H1 (cell line): ENCODE data around the gene RGL1. TPM values are rescaled to one million over a fixed set of nuclear protein-coding genes. Genes with fewer than 3 reads are reported as not detected.

Source experiments
- CTCF ChIA-PET: fragments of 300-600 bp; sonication (Branson Sonifier 250); formaldehyde crosslinking; loops from one replicate; lab custom pipeline; 2021; ENCODE audit not compliant: partially characterized antibody; lab: Charles Lee
- POLR2A ChIA-PET: fragments of 300-600 bp; sonication (Branson Sonifier 250); formaldehyde crosslinking; loops from one replicate; lab custom pipeline; 2021; ENCODE audit warnings: inconsistent platforms; ENCODE audit not compliant: partially characterized antibody; lab: Charles Lee
- DNase-seq, 2 experiments: peaks; one replicate each; pipeline versions ENCODE4 v3.0.0 to v3.0.0-alpha.2; 2010 to 2022; ENCODE audit warnings: low spot score in 2 of 2, low read depth in 1 of 2, mixed read lengths in 1 of 2
- FAIRE-seq: peaks from 2 replicates; lab custom pipeline; 2011; peaks lifted over from hg19 to GRCh38; lab: Jason Lieb, UNC
- H2AFZ ChIP-seq: 2 replicates; pipeline ENCODE4 v1.8.1; 2012; ENCODE audit warnings: low read length, inconsistent platforms
- H2AK5ac ChIP-seq: 2 replicates; pipeline ENCODE4 v1.6.1; 2013; ENCODE audit warnings: low read depth, low read length
- H2BK120ac ChIP-seq: replicated peaks from 2 replicates; pipeline ENCODE3; 2013; ENCODE audit warnings: low read depth, low read length, inconsistent platforms
- H2BK12ac ChIP-seq: 2 replicates; pipeline ENCODE4 v1.6.1; 2013; ENCODE audit warnings: low read depth, low read length
- H2BK15ac ChIP-seq: 2 replicates; pipeline ENCODE4 v1.6.1; 2013; ENCODE audit warnings: low read length
- H2BK20ac ChIP-seq: 2 replicates; pipeline ENCODE4 v1.6.1; 2013; ENCODE audit warnings: low read length
- H2BK5ac ChIP-seq: 2 replicates; pipeline ENCODE4 v1.6.1; 2013; ENCODE audit warnings: low read depth, low read length
- H3K14ac ChIP-seq: 2 replicates; pipeline ENCODE4 v1.6.1; 2013; ENCODE audit warnings: inconsistent platforms; ENCODE audit not compliant: insufficient read length
- H3K18ac ChIP-seq: 2 replicates; pipeline ENCODE4 v1.6.1; 2013; ENCODE audit warnings: low read length; ENCODE audit errors: extremely low read depth
- H3K23ac ChIP-seq: 2 replicates; pipeline ENCODE4 v1.6.1; 2013; ENCODE audit warnings: inconsistent platforms; ENCODE audit not compliant: insufficient read length
- H3K23me2 ChIP-seq: 2 replicates; pipeline ENCODE4 v1.6.1; 2013; ENCODE audit warnings: low read depth, low read length
- H3K27ac ChIP-seq: 2 replicates; pipeline ENCODE4 v1.6.1; 2011; ENCODE audit warnings: low read depth, low read length, inconsistent platforms
- H3K27me3 ChIP-seq, 4 experiments: replicated peaks in 1 of 4; 1 replicate in 1 of 4; 2 replicates in 3 of 4; pipeline versions ENCODE4 v1.6.1 to v1.8.1; 2011 to 2013; ENCODE audit warnings: low read length in 3 of 4, mild to moderate bottlenecking in 3 of 4, inconsistent platforms in 2 of 4, mixed read lengths in 2 of 4, moderate library complexity in 1 of 4; ENCODE audit not compliant: control insufficient read depth in 3 of 4, insufficient read depth in 3 of 4; ENCODE audit errors: extremely low read depth in 1 of 4
- H3K36me3 ChIP-seq, 4 experiments: 2 replicates each; pipeline versions ENCODE4 v1.6.1 to v1.8.1; 2011 to 2013; ENCODE audit warnings: mild to moderate bottlenecking in 4 of 4, low read length in 3 of 4, moderate library complexity in 2 of 4, control low read depth in 1 of 4, inconsistent platforms in 1 of 4; ENCODE audit not compliant: insufficient read depth in 4 of 4, control insufficient read depth in 2 of 4
- H3K4ac ChIP-seq: replicated peaks from 2 replicates; pipeline ENCODE3; 2013; ENCODE audit warnings: low read length, low read depth, mixed read lengths, inconsistent platforms; ENCODE audit not compliant: insufficient read length
- H3K4me1 ChIP-seq, 4 experiments: replicated peaks in 1 of 4; 1 replicate in 1 of 4; 2 replicates in 3 of 4; pipeline versions ENCODE4 v1.6.1 to v1.8.1; 2011 to 2013; ENCODE audit warnings: low read length in 3 of 4, inconsistent platforms in 2 of 4, mixed read lengths in 1 of 4; ENCODE audit not compliant: insufficient read depth in 4 of 4, control insufficient read depth in 3 of 4
- H3K4me2 ChIP-seq, 2 experiments: 2 replicates each; pipeline versions ENCODE4 v1.6.1 to v1.8.1; 2011 to 2013; ENCODE audit warnings: low read depth in 2 of 2, low read length in 2 of 2, control low read depth in 1 of 2, inconsistent platforms in 1 of 2, mild to moderate bottlenecking in 1 of 2; ENCODE audit not compliant: insufficient read depth in 1 of 2
- H3K4me3 ChIP-seq, 4 experiments: fragments of 200-600, 300-600 bp in 1 of 4; sonication (generic), shearing (Covaris generic), sonication (Bioruptor Twin) in 1 of 4; 2 replicates each; pipeline versions ENCODE4 v1.5.1 to v1.8.1; 2011 to 2016; ENCODE audit warnings: low read length in 4 of 4, low read depth in 3 of 4, control low read depth in 2 of 4, inconsistent platforms in 2 of 4, mild to moderate bottlenecking in 2 of 4, mixed read lengths in 1 of 4, moderate library complexity in 1 of 4; ENCODE audit not compliant: insufficient read depth in 2 of 4; ENCODE audit errors: extremely low read depth in 1 of 4
- H3K56ac ChIP-seq: replicated peaks from 2 replicates; pipeline ENCODE3; 2013; ENCODE audit warnings: low read depth, mild to moderate bottlenecking, mixed read lengths, low read length, inconsistent platforms; ENCODE audit not compliant: insufficient read length
- H3K79me1 ChIP-seq: 2 replicates; pipeline ENCODE4 v1.6.1; 2013; ENCODE audit warnings: low read depth, low read length, control low read depth
- H3K79me2 ChIP-seq, 2 experiments: 2 replicates each; pipeline versions ENCODE4 v1.6.1 to v1.8.1; 2012 to 2013; ENCODE audit warnings: low read length in 2 of 2, mild to moderate bottlenecking in 2 of 2, inconsistent platforms in 1 of 2; ENCODE audit not compliant: insufficient read depth in 2 of 2, control insufficient read depth in 1 of 2
- H3K9ac ChIP-seq, 4 experiments: replicated peaks in 1 of 4; 1 replicate in 1 of 4; 2 replicates in 3 of 4; pipeline versions ENCODE4 v1.6.1 to v1.8.1; 2011 to 2013; ENCODE audit warnings: low read depth in 3 of 4, low read length in 3 of 4, control low read depth in 2 of 4, mild to moderate bottlenecking in 2 of 4, moderate library complexity in 2 of 4, inconsistent platforms in 1 of 4; ENCODE audit errors: extremely low read depth in 1 of 4
- H3K9me3 ChIP-seq, 2 experiments: 2 replicates each; pipeline versions ENCODE4 v1.6.1 to v1.8.1; 2012 to 2013; ENCODE audit warnings: mild to moderate bottlenecking in 2 of 2, moderate library complexity in 2 of 2, control low read depth in 1 of 2, inconsistent platforms in 1 of 2, low read depth in 1 of 2, low read length in 1 of 2, mixed read lengths in 1 of 2; ENCODE audit not compliant: insufficient read depth in 2 of 2
- H4K20me1 ChIP-seq, 2 experiments: replicated peaks in 1 of 2; 2 replicates each; pipeline versions ENCODE3 to v1.8.1; 2011 to 2013; ENCODE audit warnings: inconsistent platforms in 2 of 2, low read length in 2 of 2, mild to moderate bottlenecking in 1 of 2; ENCODE audit not compliant: insufficient read depth in 2 of 2, control insufficient read depth in 1 of 2
- H4K5ac ChIP-seq: 2 replicates; pipeline ENCODE4 v1.6.1; 2013; ENCODE audit warnings: low read length, low read depth, mixed read lengths, inconsistent platforms; ENCODE audit not compliant: insufficient read length
- H4K8ac ChIP-seq: 2 replicates; pipeline ENCODE4 v1.8.0; 2013; ENCODE audit warnings: mild to moderate bottlenecking, moderate library complexity, low read length, inconsistent platforms; ENCODE audit not compliant: insufficient read depth; ENCODE audit errors: extremely low read depth
- H4K91ac ChIP-seq: replicated peaks from 2 replicates; pipeline ENCODE3; 2013; ENCODE audit warnings: low read length, mixed read lengths, inconsistent platforms; ENCODE audit not compliant: insufficient read length
- CBX8 ChIP-seq: fragments of 300-800, 300-1000 bp; sonication (generic); IDR thresholded peaks from 2 replicates; pipeline ENCODE4 v1.7.1; 2016; ENCODE audit warnings: low read depth, low read length, borderline replicate concordance
- CHD1 ChIP-seq: IDR thresholded peaks from 2 replicates; pipeline ENCODE4 v1.6.1; 2012; ENCODE audit warnings: low read depth, low read length, improper control_type of control experiment
- CREB1 ChIP-seq: IDR thresholded peaks from 2 replicates; pipeline ENCODE4 v1.6.1; 2012; ENCODE audit warnings: inconsistent platforms
- EGR1 ChIP-seq: IDR thresholded peaks from 2 replicates; pipeline ENCODE4 v1.6.1; 2011; ENCODE audit warnings: low read depth, low read length, borderline replicate concordance
- GTF2F1 ChIP-seq: IDR thresholded peaks from 2 replicates; pipeline ENCODE4 v1.6.1; 2012; ENCODE audit warnings: low read depth, low read length, improper control_type of control experiment, borderline replicate concordance
- JUND ChIP-seq: IDR thresholded peaks from 2 replicates; pipeline ENCODE4 v1.6.1; 2011; ENCODE audit warnings: mild to moderate bottlenecking, improper control_type of control experiment, low read length
- MAX ChIP-seq: IDR thresholded peaks from 2 replicates; pipeline ENCODE4 v1.6.1; 2012; ENCODE audit warnings: inconsistent platforms
- NRF1 ChIP-seq: IDR thresholded peaks from 2 replicates; pipeline ENCODE4 v1.6.1; 2011; ENCODE audit warnings: mild to moderate bottlenecking, low read depth, low read length, improper control_type of control experiment
- SRF ChIP-seq: IDR thresholded peaks from 2 replicates; pipeline ENCODE4 v1.6.1; 2011; ENCODE audit warnings: mild to moderate bottlenecking, low read depth, low read length, moderate library complexity
- TAF1 ChIP-seq: IDR thresholded peaks from 2 replicates; pipeline ENCODE4 v1.6.1; 2011; ENCODE audit warnings: mild to moderate bottlenecking, low read depth, low read length
- TEAD4 ChIP-seq: IDR thresholded peaks from 2 replicates; pipeline ENCODE4 v1.6.1; 2012; ENCODE audit warnings: low read depth, low read length, inconsistent platforms, mixed read lengths
- YY1 ChIP-seq: IDR thresholded peaks from 2 replicates; pipeline ENCODE4 v1.6.1; 2011; ENCODE audit warnings: low read depth, mild to moderate bottlenecking, low read length
- ZNF274 ChIP-seq: IDR thresholded peaks from 2 replicates; pipeline ENCODE4 v1.7.0; 2012; ENCODE audit warnings: low read length, borderline replicate concordance; ENCODE audit errors: extremely low read depth
- polyA plus RNA-seq, 7 experiments: library from polyadenylated mRNA; depleted of rRNA in 3 of 7; stranded (reverse) in 5 of 7; unstranded in 2 of 7; fragments of >200 nt in 5 of 7; fragments of 200-250 nt in 2 of 7; gene quantifications; 1 replicate in 5 of 7; 2 replicates in 1 of 7; 4 replicates in 1 of 7; pipeline versions ENCODE4 v1.2.1 to v1.2.3, GENCODE V29; 2011 to 2013; ENCODE audit warnings: missing spikeins in 2 of 7, mixed read lengths in 2 of 7
- total RNA-seq: library from RNA; stranded (reverse); fragmentation: NEBNext Ultra II Directional; extraction: Animal tissue kit (Norgen Biotek cat#: 25700); gene quantifications from 2 replicates; pipeline ENCODE4 v1.2.1, GENCODE V29; 2021

RGL1 gene
- total and polyA plus RNA-seq, 2 of the 8 experiments (the other 6 are each of a cell fraction or from before 2014, with no cell fraction given), result 0.98 to 2.4 TPM

- TF ChIP-seq EGR1, result no peak
- TF ChIP-seq JUND, result no peak
- no peak for TF ChIP-seq GTF2F1
- TF ChIP-seq YY1, result no peak
- no peak for TF ChIP-seq CREB1
- TF ChIP-seq CBX8, result no peak
- no peak for TF ChIP-seq NRF1
- no peak for TF ChIP-seq SRF
- no peak for TF ChIP-seq CHD1
- no peak for TF ChIP-seq TAF1
- TF ChIP-seq TEAD4, result no peak
- no peak for TF ChIP-seq MAX
- TF ChIP-seq ZNF274, result no peak
- H3K79me1 ChIP-seq, result no peaks in the 10 kb centered on the region
- H2BK5ac ChIP-seq, result no peak overlapping the region
- ChIA-PET CTCF (no interaction called here), POLR2A (no interaction called here)
- no peak overlapping the region for H4K5ac ChIP-seq
- H3K4me3 ChIP-seq, result no peak overlapping the region
- no peaks in the 10 kb centered on the region for H4K20me1 ChIP-seq
- H3K4me1 ChIP-seq, result peaks cover 0 to 3% (median 3%) of the 10 kb centered on the region in 4 experiments; a peak in 3 of 7 replicates
- H2BK15ac ChIP-seq, result no peak overlapping the region
- no peak overlapping the region for H2AFZ ChIP-seq
- H2BK120ac ChIP-seq, result no peak overlapping the region
- H3K56ac ChIP-seq, result no peak overlapping the region
- no peak overlapping the region for H3K23ac ChIP-seq
- no peak overlapping the region for H3K18ac ChIP-seq
- no peak overlapping the region for H2BK12ac ChIP-seq
- H3K36me3 ChIP-seq, result no peaks in the 10 kb centered on the region
- H3K9ac ChIP-seq, result no peak overlapping the region
- FAIRE-seq (no peak), DNase-seq (no peak)
- H3K23me2 ChIP-seq, result no peaks in the 10 kb centered on the region
- H3K79me2 ChIP-seq, result no peaks in the 10 kb centered on the region
- no peak overlapping the region for H3K4ac ChIP-seq
- H2AK5ac ChIP-seq, result no peak overlapping the region
- H2BK20ac ChIP-seq, result no peak overlapping the region
- no peak overlapping the region for H3K4me2 ChIP-seq
- no peak overlapping the region for H3K14ac ChIP-seq
- no peak overlapping the region for H4K8ac ChIP-seq
- no peaks in the 10 kb centered on the region for H3K9me3 ChIP-seq
- H3K27ac ChIP-seq, result no peak overlapping the region
- H3K27me3 ChIP-seq, result no peaks in the 10 kb centered on the region
- H4K91ac ChIP-seq, result no peak overlapping the region
These were observed 21.6 kb upstream of the RGL1 start for GRCh38 chr1:183783342-183783741.
